Measurements from ENCODE around the gene FGD6.
"Not testable (repeated sequence)": the region's sequence is repeated elsewhere in the genome, so short reads cannot be mapped to it uniquely, and the experiment has no call there.

Gene FGD6

GRCh38 chr12:95118138-95118787 lies 99.0 kb downstream of the FGD6 start:
- no peak for DNase-seq

- peak; percentile 31 for DNase-seq
Observed at GRCh38 chr12:95117178-95117599, 100.1 kb downstream of the FGD6 start.

GRCh38 chr12:95116773-95117172 lies 100.5 kb downstream of the FGD6 start:
- DNase-seq = no peak

- no peak for DNase-seq
Observed at GRCh38 chr12:95116341-95116740, 100.9 kb downstream of the FGD6 start.

- DNase-seq = no peak
Observed at GRCh38 chr12:95115641-95116040, 101.6 kb downstream of the FGD6 start.

- no peak for DNase-seq
Observed at GRCh38 chr12:95114766-95115405, 102.4 kb downstream of the FGD6 start.

GRCh38 chr12:95107362-95107761 lies 109.9 kb downstream of the FGD6 start:
- DNase-seq = no peak

- DNase-seq = no peak
Observed at GRCh38 chr12:95105540-95105939, 111.7 kb downstream of the FGD6 start.

- DNase-seq = no peak
Observed at GRCh38 chr12:95104919-95105452, 112.3 kb downstream of the FGD6 start.

GRCh38 chr12:95102916-95103671 lies 114.2 kb downstream of the FGD6 start:
- peak; percentile 23 for DNase-seq

GRCh38 chr12:95101957-95102356 lies 115.3 kb downstream of the FGD6 start:
- DNase-seq = not testable (repeated sequence)

- DNase-seq = no peak
Observed at GRCh38 chr12:95100264-95101190, 116.7 kb downstream of the FGD6 start.

GRCh38 chr12:95099270-95099790 lies 117.9 kb downstream of the FGD6 start:
- DNase-seq = no peak

- DNase-seq = no peak
Observed at GRCh38 chr12:95096852-95097251, 120.4 kb downstream of the FGD6 start.

GRCh38 chr12:95096378-95096777 lies 120.9 kb downstream of the FGD6 start:
- DNase-seq = no peak

GRCh38 chr12:95095866-95096265 lies 121.4 kb downstream of the FGD6 start:
- DNase-seq = not testable (repeated sequence)

- no peak for DNase-seq
Observed at GRCh38 chr12:95089462-95089861, 127.8 kb downstream of the FGD6 start.

GRCh38 chr12:95088379-95088778 lies 128.9 kb downstream of the FGD6 start:
- no peak for DNase-seq

GRCh38 chr12:95085612-95086011 lies 131.7 kb downstream of the FGD6 start:
- DNase-seq = no peak

GRCh38 chr12:95083938-95084337 lies 133.3 kb downstream of the FGD6 start:
- DNase-seq = no peak

- no peak for DNase-seq
Observed at GRCh38 chr12:95083471-95083870, 133.8 kb downstream of the FGD6 start.

- no peak for DNase-seq
Observed at GRCh38 chr12:95077341-95077740, 139.9 kb downstream of the FGD6 start.
